ENCODE measurements around the gene OTOGL.
"Not testable (repeated sequence)": the region's sequence is repeated elsewhere in the genome, so short reads cannot be mapped to it uniquely, and the experiment has no call there.

OTOGL gene

GRCh38 chr12:80099259-80099658, at the start of gene OTOGL:
OTOGL (plus strand) TSS chr12:80099537; CDS start chr12:80209432, 109,895 bp downstream.
- no peak for DNase-seq

GRCh38 chr12:80050236-80050635, 49.1 kb upstream of the OTOGL start:
- DNase-seq = no peak

- DNase-seq = no peak
Observed at GRCh38 chr12:80053051-80053790, 46.1 kb upstream of the OTOGL start.

- DNase-seq = no peak
Observed at GRCh38 chr12:80056232-80056631, 43.1 kb upstream of the OTOGL start.

- no peak for DNase-seq
Observed at GRCh38 chr12:80056845-80057244, 42.5 kb upstream of the OTOGL start.

GRCh38 chr12:80058586-80058985, 40.8 kb upstream of the OTOGL start:
- no peak for DNase-seq

- peak; percentile 3 for DNase-seq
Observed at GRCh38 chr12:80059102-80059501, 40.2 kb upstream of the OTOGL start.

- DNase-seq = no peak
Observed at GRCh38 chr12:80059875-80060274, 39.5 kb upstream of the OTOGL start.

GRCh38 chr12:80064269-80064668, 35.1 kb upstream of the OTOGL start:
- DNase-seq = no peak

- DNase-seq = no peak
Observed at GRCh38 chr12:80064951-80065350, 34.4 kb upstream of the OTOGL start.

GRCh38 chr12:80068173-80068572, 31.2 kb upstream of the OTOGL start:
- DNase-seq = no peak

- not testable (repeated sequence) for DNase-seq
Observed at GRCh38 chr12:80083892-80084614, 15.3 kb upstream of the OTOGL start.

GRCh38 chr12:80086025-80086424, 13.3 kb upstream of the OTOGL start:
- DNase-seq = no peak

GRCh38 chr12:80087486-80088213, 11.7 kb upstream of the OTOGL start:
- no peak for DNase-seq

GRCh38 chr12:80100591-80100990, 1.3 kb downstream of the OTOGL start:
- no peak for DNase-seq

- no peak for DNase-seq
Observed at GRCh38 chr12:80101126-80101525, 1.8 kb downstream of the OTOGL start.

GRCh38 chr12:80107221-80107620, 7.9 kb downstream of the OTOGL start:
- DNase-seq = no peak

- DNase-seq = no peak
Observed at GRCh38 chr12:80116735-80117134, 17.4 kb downstream of the OTOGL start.

GRCh38 chr12:80118565-80119324, 19.4 kb downstream of the OTOGL start:
- no peak for DNase-seq

- no peak for DNase-seq
Observed at GRCh38 chr12:80120994-80121393, 21.7 kb downstream of the OTOGL start.

- no peak for DNase-seq
Observed at GRCh38 chr12:80121661-80122060, 22.3 kb downstream of the OTOGL start.

- DNase-seq = no peak
Observed at GRCh38 chr12:80129895-80130530, 30.7 kb downstream of the OTOGL start.

All from NCI-H524 treated with DMSO at 0.1 percent for 48 hours (cell line).